Measurements from ENCODE around the gene PARD3B.
A peak's percentile ranks its signal among the peaks of the same experiment; 100 is the strongest.

Gene PARD3B

DNA sequence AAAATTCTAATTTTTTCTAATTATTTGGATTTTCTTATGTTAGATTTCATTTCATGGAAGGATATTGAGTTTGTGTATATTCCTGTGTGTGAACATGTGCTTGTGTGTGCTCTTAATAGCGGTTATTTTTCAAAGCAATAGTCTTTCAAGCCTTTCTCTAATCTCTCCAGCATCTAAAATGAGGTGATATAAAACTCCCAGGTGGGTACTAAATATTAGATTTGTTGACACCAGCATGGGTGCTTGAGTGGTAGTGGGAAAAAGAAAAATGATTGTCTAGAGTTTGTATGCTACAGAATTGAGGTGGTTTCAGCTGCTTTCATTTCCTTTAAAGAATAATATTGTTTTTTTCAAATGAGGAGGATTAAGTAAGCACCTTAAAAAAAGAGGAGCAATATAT, 296.8 kb downstream of the PARD3B start:
- no peak for DNase-seq (ENCODE audit: low read depth)

DNA sequence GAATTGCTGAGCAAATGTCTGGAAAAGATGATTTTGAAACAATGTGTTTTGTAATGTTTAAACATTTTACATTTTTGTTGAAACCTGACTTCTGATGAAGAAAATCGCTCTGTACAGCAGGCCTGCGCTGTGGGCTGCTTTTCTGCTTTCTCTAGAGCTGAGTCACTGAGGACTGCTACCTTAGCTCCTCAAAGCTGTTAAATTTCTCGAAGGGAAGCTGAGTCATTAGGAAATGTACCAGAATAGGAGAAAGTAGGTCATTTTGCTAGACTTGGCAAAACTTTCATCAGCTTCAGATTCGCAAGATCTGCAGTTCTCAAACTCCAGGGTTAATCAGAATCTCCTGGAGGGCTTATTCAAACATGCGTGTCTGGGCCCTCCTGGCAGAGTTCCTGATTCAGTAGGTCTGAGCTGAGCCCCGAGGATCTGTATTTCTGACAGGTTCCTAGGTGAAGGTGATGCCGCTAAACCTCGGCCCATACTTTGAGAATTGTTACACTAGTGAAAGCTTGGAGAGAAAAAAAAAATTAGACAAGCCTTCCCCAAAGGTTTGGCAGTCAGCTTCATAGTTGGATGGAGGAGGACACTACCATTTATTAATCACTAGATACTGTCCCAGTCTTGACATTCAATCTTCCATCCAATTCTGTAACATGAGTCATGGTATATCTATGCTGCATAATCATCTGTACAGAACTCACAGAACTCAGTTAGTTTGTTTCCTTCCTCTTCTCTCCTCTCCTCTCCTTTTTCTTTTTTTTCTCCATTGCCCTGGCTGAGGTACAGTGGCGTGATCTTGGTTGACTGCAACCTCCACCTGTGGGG, 297.6 kb downstream of the PARD3B start:
- DNase-seq (ENCODE audit: low read depth) = peak; percentile 90

- no peak for DNase-seq (ENCODE audit: low read depth)
These were observed 301.2 kb downstream of the PARD3B start for GRCh38 chr2:204846471-204846870.

DNA sequence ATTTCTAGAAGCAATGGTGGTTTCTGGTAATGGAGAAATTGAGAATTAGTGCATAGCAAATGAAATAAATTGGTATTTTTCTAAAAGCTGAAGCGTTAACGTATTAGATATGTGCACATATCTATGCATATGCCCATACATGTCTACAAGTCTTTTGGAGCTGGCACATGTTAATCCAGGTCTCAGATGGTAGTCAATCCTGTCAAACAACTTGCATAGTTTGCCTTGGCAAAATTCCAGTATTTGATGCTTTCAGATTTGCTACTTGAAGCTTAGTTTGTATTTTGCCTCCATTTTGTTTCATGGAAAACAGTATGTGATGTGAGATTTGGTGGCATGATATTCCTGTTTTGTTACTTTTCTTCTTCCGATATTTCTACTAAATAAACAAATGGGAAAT, 304.6 kb downstream of the PARD3B start:
- DNase-seq (ENCODE audit: low read depth) = no peak

- DNase-seq (ENCODE audit: low read depth) = no peak
These were observed 305.3 kb downstream of the PARD3B start for GRCh38 chr2:204850581-204850980.

- DNase-seq (ENCODE audit: low read depth) = no peak
These were observed 308.6 kb downstream of the PARD3B start for GRCh38 chr2:204853905-204854304.

- DNase-seq (ENCODE audit: low read depth) = no peak
These were observed 315.0 kb downstream of the PARD3B start for GRCh38 chr2:204860274-204860673.

- no peak for DNase-seq (ENCODE audit: low read depth)
These were observed 317.5 kb downstream of the PARD3B start for GRCh38 chr2:204862809-204863208.

GRCh38 chr2:204863336-204863735, 318.1 kb downstream of the PARD3B start:
- no peak for DNase-seq (ENCODE audit: low read depth)

GRCh38 chr2:204869132-204869823, 324.0 kb downstream of the PARD3B start:
- peak; percentile 47 for DNase-seq (ENCODE audit: low read depth)

DNA sequence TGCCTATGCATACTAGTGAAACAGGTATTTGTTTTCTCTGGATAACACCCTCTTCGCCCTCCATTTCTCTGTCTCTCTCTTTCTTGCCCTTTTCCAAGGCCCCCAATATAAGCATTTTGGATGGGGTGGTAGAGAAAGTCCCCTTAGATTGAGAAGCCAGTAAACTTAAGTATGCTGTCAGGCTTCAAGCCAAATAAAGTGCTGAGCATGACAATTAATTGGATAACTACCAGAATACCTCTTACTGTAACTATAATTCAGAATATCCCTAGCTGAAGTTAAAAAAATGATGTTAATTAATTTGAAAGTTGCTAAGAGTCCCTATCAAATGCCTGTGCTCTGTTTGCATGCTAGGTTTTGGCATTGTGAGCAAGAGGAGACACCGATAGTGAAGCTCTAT, 324.8 kb downstream of the PARD3B start:
- DNase-seq (ENCODE audit: low read depth) = no peak

- peak; percentile 33 for DNase-seq (ENCODE audit: low read depth)
These were observed 326.1 kb downstream of the PARD3B start for GRCh38 chr2:204871231-204871953.

GRCh38 chr2:204876311-204876710, 331.0 kb downstream of the PARD3B start:
- no peak for DNase-seq (ENCODE audit: low read depth)

GRCh38 chr2:204877691-204878090, 332.4 kb downstream of the PARD3B start:
- no peak for DNase-seq (ENCODE audit: low read depth)

GRCh38 chr2:204880928-204881327, 335.7 kb downstream of the PARD3B start:
- no peak for DNase-seq (ENCODE audit: low read depth)

- no peak for DNase-seq (ENCODE audit: low read depth)
These were observed 336.4 kb downstream of the PARD3B start for GRCh38 chr2:204881655-204882054.

GRCh38 chr2:204885747-204886146, 340.5 kb downstream of the PARD3B start:
- no peak for DNase-seq (ENCODE audit: low read depth)

GRCh38 chr2:204886713-204887112, 341.4 kb downstream of the PARD3B start:
- DNase-seq (ENCODE audit: low read depth) = no peak

- no peak for DNase-seq (ENCODE audit: low read depth)
These were observed 342.9 kb downstream of the PARD3B start for GRCh38 chr2:204888222-204888621.

DNA sequence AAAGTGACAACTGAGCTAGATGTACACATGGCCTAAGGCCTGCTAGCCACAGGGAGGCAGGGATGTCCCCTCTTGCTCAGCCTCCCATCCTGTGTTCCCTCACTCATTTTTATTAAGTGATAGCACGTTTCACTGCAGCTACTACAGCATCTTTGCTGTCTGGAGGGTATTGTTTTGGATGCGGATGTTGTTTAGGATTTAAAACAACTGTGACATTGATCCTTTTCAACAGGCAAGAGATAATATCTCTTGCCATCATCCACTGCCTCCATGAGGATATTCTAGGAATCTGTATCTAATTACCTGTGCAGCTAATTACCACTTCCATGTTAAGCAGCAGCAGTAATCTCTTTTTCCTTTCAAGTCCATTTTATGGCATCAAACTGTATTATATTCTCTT, 345.4 kb downstream of the PARD3B start:
- no peak for DNase-seq (ENCODE audit: low read depth)

DNA sequence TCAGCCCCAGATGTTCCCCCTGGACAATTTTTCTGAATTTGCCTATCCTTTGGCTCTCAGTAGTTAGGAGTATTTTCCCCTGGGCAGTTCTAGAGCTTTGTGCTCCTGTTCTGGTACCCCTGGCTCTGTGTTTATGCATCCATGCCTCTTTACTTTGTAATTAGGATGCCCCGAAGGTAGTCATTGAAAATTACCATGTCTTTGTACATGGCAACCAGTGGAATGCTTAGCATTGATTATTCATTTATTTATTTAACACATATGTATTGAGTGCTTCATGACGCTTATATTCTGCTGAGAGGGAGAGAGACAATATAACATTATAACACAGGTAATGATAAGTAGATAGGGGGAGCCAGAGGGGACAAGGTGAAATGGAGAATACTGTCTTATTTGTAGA, 346.5 kb downstream of the PARD3B start:
- DNase-seq (ENCODE audit: low read depth) = no peak

- peak; percentile 64 for DNase-seq (ENCODE audit: low read depth)
These were observed 347.4 kb downstream of the PARD3B start for GRCh38 chr2:204892506-204893255.
